BJ (cell line): Measurements from ENCODE around the gene MDK. TPM values are rescaled to one million over a fixed set of nuclear protein-coding genes. Genes with fewer than 3 reads are reported as not detected.

Experiments
- CTCF ChIA-PET: fragments of 350-600 bp; formaldehyde crosslinking; extraction: SDS; loops from one replicate; lab custom pipeline; 2021; ENCODE audit warnings: antibody characterized with exemption, inconsistent platforms; lab: Yijun Ruan, JAX
- POLR2A ChIA-PET: fragments of 300-600 bp; sonication (Branson Sonifier 250); formaldehyde crosslinking; extraction: SDS; loops from one replicate; lab custom pipeline; 2021; ENCODE audit warnings: antibody characterized with exemption; lab: Charles Lee
- DNase-seq: peaks from one replicate; pipeline ENCODE4 v3.0.0-alpha.2; 2011; ENCODE audit warnings: low read depth
- H3K27me3 ChIP-seq: 2 replicates; pipeline ENCODE4 v1.6.0; 2011; ENCODE audit warnings: low read length; ENCODE audit not compliant: control insufficient read depth, insufficient read depth
- H3K36me3 ChIP-seq: 2 replicates; pipeline ENCODE4 v1.5.1; 2011; ENCODE audit warnings: low read length; ENCODE audit not compliant: control insufficient read depth, insufficient read depth
- H3K4me3 ChIP-seq: 2 replicates; pipeline ENCODE4 v1.5.1; 2011; ENCODE audit warnings: low read depth, mild to moderate bottlenecking, control low read depth, low read length
- polyA plus RNA-seq: library from polyadenylated mRNA; depleted of rRNA; stranded (reverse); fragments of >200 nt; gene quantifications from 2 replicates; pipeline ENCODE4 v1.2.3, GENCODE V29; 2011
- TF ChIP-seq, protein P1 (sequence below): IDR thresholded peaks from 2 replicates; pipeline ENCODE4 v1.5.1; 2011; ENCODE audit warnings: low read depth, mild to moderate bottlenecking, control low read depth, inconsistent platforms, low read length, moderate library complexity; ENCODE audit not compliant: insufficient read depth

Gene MDK
- polyA plus RNA-seq, 1 experiment = 91.9 TPM

DNA sequence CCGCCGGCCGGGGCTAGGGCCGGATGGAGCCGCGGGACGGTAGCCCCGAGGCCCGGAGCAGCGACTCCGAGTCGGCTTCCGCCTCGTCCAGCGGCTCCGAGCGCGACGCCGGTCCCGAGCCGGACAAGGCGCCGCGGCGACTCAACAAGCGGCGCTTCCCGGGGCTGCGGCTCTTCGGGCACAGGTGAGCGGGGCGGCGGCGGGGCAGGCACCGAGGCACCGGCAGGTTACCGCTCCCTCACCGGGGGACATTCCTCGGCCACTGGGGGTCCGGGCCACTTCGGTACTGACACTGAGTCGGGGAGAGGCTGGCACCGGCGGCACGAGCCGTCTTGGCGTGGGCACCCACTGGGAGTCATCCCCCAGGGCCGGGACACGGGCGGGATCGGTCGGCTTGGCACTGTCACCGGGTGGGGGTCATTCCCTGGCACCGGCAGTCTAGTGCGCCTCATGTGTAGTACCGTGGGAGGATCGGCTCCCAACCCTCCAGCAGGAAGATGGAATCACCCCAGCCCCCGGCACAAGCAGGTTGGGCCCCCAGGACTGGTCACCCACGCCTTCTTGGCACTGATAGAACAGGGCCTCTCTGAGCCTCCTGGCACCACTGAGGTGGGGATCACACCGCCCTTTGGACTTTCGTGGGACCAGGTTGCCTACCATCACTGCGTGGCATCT, 33.7 kb upstream of the MDK start:
- POLR2A ChIA-PET = no interaction called here
- DNase-seq = no peak
- CTCF ChIA-PET = interaction anchor here (0.6 to 11.0 kb wide), 15 partner anchors 9 to 177 kb away, joined by 3 to 162 read pairs (median 4); no protein-coding TSS in a partner anchor
- H3K36me3 ChIP-seq = peaks cover 2% of the 10 kb centered on the region; the same call in 1 of the 2 replicates
- H3K27me3 ChIP-seq = no peaks in the 10 kb centered on the region
- H3K4me3 ChIP-seq = peak overlapping the region; percentile 95
- TF ChIP-seq, protein P1, sequence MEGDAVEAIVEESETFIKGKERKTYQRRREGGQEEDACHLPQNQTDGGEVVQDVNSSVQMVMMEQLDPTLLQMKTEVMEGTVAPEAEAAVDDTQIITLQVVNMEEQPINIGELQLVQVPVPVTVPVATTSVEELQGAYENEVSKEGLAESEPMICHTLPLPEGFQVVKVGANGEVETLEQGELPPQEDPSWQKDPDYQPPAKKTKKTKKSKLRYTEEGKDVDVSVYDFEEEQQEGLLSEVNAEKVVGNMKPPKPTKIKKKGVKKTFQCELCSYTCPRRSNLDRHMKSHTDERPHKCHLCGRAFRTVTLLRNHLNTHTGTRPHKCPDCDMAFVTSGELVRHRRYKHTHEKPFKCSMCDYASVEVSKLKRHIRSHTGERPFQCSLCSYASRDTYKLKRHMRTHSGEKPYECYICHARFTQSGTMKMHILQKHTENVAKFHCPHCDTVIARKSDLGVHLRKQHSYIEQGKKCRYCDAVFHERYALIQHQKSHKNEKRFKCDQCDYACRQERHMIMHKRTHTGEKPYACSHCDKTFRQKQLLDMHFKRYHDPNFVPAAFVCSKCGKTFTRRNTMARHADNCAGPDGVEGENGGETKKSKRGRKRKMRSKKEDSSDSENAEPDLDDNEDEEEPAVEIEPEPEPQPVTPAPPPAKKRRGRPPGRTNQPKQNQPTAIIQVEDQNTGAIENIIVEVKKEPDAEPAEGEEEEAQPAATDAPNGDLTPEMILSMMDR = no peak

DNA sequence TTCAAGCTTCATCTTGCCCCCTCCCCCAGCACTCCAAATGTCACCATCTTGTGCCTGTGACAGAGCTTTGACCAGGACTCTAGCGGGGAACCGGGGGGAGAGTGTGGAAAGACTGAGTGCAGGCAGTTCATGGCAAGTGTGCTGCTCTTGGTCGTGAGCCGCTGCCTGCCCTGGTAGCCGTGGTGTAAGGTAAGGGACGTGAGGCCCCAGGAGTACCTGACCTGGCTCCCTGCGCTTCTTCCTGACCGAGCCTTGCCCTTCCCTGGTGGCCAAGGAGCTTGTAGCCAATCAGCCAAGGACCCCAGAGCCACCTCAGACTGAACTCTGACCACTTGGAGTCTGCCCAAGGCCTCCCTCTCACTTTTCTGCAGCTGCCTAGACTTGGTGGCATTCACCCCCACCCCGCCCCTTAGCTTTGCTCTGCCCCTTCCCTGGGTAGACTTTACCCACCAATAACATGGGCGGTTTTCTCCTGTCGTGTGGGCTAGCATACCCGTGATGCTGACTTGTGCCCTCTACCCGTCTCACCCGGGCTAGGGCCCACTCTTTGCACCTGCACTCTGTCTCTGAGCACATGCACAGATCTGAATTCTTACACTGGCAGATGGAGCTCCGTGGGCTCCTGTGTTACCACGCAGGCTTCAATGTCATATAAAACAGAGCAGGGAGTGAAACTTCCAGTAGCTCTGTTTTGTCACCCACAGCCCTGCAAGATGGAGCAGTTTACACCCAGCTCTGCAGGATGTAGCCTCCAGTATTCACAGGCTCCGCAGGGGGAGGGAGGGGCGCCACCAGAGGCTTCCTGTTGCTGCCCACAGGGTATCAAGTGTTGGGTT, 32.7 kb upstream of the MDK start:
- POLR2A ChIA-PET = no interaction called here
- Histone ChIP-seq H3K4me3 (peak overlapping the region; percentile 95), H3K27me3 (no peaks in the 10 kb centered on the region), H3K36me3 (peaks cover 2% of the 10 kb centered on the region; the same call in 1 of the 2 replicates)
- CTCF ChIA-PET = interaction anchor here (0.8 to 11.0 kb wide), 3 partner anchors 10 to 189 kb away, joined by 3 to 162 read pairs (median 5); no protein-coding TSS in a partner anchor
- no peak for DNase-seq
- TF ChIP-seq, protein P1 = no peak

DNA sequence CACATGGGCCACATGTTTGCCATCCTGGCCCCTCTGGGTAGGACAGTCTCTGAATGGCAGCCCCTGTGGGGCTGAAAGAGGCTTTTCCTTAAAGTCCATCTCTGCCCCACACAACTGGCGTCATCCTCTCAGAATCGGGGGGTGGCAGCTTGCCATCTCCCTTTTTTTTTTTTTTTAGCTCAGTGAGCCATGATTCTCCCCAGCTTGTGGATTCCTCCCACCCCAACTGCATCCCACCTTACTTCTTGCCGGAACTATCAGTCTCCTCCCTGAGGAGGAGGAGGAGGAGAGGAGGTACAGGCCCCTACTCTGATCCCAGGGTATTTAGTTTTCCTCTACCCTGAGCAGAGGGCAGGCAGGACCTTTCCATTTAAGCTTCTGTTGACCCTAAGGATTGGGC, 30.8 kb upstream of the MDK start:
- CTCF ChIA-PET = interaction anchor here (1.9 to 11.0 kb wide), 2 partner anchors 14 to 21 kb away, joined by 9 to 162 read pairs; no protein-coding TSS in a partner anchor
- POLR2A ChIA-PET = interaction anchor here (0.5 kb wide), 1 partner anchor 104 kb away, joined by 3 read pairs; no protein-coding TSS in a partner anchor
- no peak overlapping the region for H3K4me3 ChIP-seq

GRCh38 chr11:46351148-46351547, 30.3 kb upstream of the MDK start:
- CTCF ChIA-PET = interaction anchor here (1.2 to 11.0 kb wide), 4 partner anchors 12 to 37 kb away, joined by 4 to 162 read pairs (median 7); no protein-coding TSS in a partner anchor
- TF ChIP-seq, protein P1 = no peak
- H3K27me3 ChIP-seq = no peaks in the 10 kb centered on the region
- H3K36me3 ChIP-seq = peaks cover 2% of the 10 kb centered on the region; the same call in 1 of the 2 replicates
- POLR2A ChIA-PET = no interaction called here
- DNase-seq = no peak
- H3K4me3 ChIP-seq = no peak overlapping the region

More for the DNA sequence above, 30.8 kb upstream of the MDK start:
- Histone ChIP-seq H3K36me3 (peaks cover 2% of the 10 kb centered on the region; the same call in 1 of the 2 replicates), H3K27me3 (no peaks in the 10 kb centered on the region)
- no peak for DNase-seq
- TF ChIP-seq, protein P1 = no peak
